T-cell (primary cell): ENCODE data around the gene SCN10A. TPM values are rescaled to one million over a fixed set of nuclear protein-coding genes. Genes with fewer than 3 reads are reported as not detected.

Source experiments
- ATAC-seq, 4 experiments: fragments of 200-7000 bp in 3 of 4; fragments of 150-1000 bp in 1 of 4; cut with Tn5 transposase; replicated peaks in 1 of 4; 1 replicate in 3 of 4; 2 replicates in 1 of 4; pipeline ENCODE4 v1.10.0; 2021; ENCODE audit warnings: moderate library complexity in 3 of 4, mild to moderate bottlenecking in 2 of 4, moderate number of reproducible peaks in 1 of 4
- CTCF ChIA-PET, 2 donors: fragments of 300-600 bp; sonication (Branson Sonifier 250); formaldehyde crosslinking; loops; one replicate each; lab custom pipeline; 2022; ENCODE audit warnings: antibody characterized with exemption in 2 of 2; lab: Charles Lee
- POLR2A ChIA-PET, 2 donors: fragments of 300-600 bp; sonication (Branson Sonifier 250); formaldehyde crosslinking; loops; one replicate each; lab custom pipeline; 2022; ENCODE audit warnings: antibody characterized with exemption in 2 of 2; lab: Charles Lee
- DNase-seq, 35 experiments: peaks; one replicate each; pipeline versions ENCODE4 v3.0.0 to v3.0.0-alpha.2; 2013 to 2023
- H3K27ac ChIP-seq: one replicate; pipeline ENCODE4 v1.5.1; 2013; ENCODE audit warnings: low read length
- H3K27me3 ChIP-seq, 2 experiments: replicated peaks in 1 of 2; 1 replicate in 1 of 2; 2 replicates in 1 of 2; pipeline versions ENCODE4 v1.6.1 to v1.7.0; 2013; ENCODE audit warnings: low read length in 1 of 2, mixed read lengths in 1 of 2; ENCODE audit not compliant: control insufficient read depth in 2 of 2, insufficient read depth in 2 of 2; ENCODE audit errors: extremely low read depth in 1 of 2
- H3K36me3 ChIP-seq, 2 donors: 1 replicate in 1 of 2; 2 replicates in 1 of 2; pipeline versions ENCODE4 v1.6.1 to v1.7.0; 2013; ENCODE audit warnings: low read length in 1 of 2; ENCODE audit not compliant: control insufficient read depth in 2 of 2, insufficient read depth in 1 of 2; ENCODE audit errors: extremely low read depth in 1 of 2
- H3K4me1 ChIP-seq, 2 experiments: 1 replicate in 1 of 2; 2 replicates in 1 of 2; pipeline versions ENCODE4 v1.6.1 to v1.7.0; 2013; ENCODE audit warnings: low read length in 2 of 2, mixed read lengths in 1 of 2; ENCODE audit not compliant: insufficient read depth in 2 of 2, control insufficient read depth in 1 of 2; ENCODE audit errors: extremely low read depth in 1 of 2
- H3K4me3 ChIP-seq, 2 donors: 1 replicate in 1 of 2; 2 replicates in 1 of 2; pipeline versions ENCODE4 v1.5.1 to v1.7.0; 2013; ENCODE audit warnings: mild to moderate bottlenecking in 2 of 2, low read length in 1 of 2, moderate library complexity in 1 of 2; ENCODE audit not compliant: control insufficient read depth in 1 of 2; ENCODE audit errors: extremely low read depth in 1 of 2
- H3K9me3 ChIP-seq: 2 replicates; pipeline ENCODE4 v1.7.0; 2013
- H3K27ac Mint-ChIP-seq, 2 donors: one replicate each; pipeline ENCODE4 v1.8.0; 2020 to 2021; ENCODE audit warnings: mild to moderate bottlenecking in 2 of 2, mixed read lengths in 2 of 2
- H3K27me3 Mint-ChIP-seq, 2 donors: one replicate each; pipeline ENCODE4 v1.8.0; 2021 to 2022; ENCODE audit warnings: mixed read lengths in 2 of 2
- H3K36me3 Mint-ChIP-seq: one replicate; pipeline ENCODE4 v1.8.0; 2021; ENCODE audit warnings: mixed read lengths
- H3K4me1 Mint-ChIP-seq, 3 donors: one replicate each; pipeline ENCODE4 v1.8.0; 2020 to 2022; ENCODE audit warnings: mixed read lengths in 3 of 3, mild to moderate bottlenecking in 1 of 3
- H3K4me3 Mint-ChIP-seq, 3 donors: one replicate each; pipeline ENCODE4 v1.8.0; 2020 to 2022; ENCODE audit warnings: mild to moderate bottlenecking in 3 of 3, mixed read lengths in 3 of 3, moderate library complexity in 3 of 3
- H3K9me3 Mint-ChIP-seq, 3 donors: one replicate each; pipeline ENCODE4 v1.8.0; 2020 to 2022; ENCODE audit warnings: mixed read lengths in 3 of 3
- WGBS: methylation state at CpG from one replicate; pipeline ENCODE4 v1.1.5; 2013; ENCODE audit warnings: missing lambda C conversion rate; ENCODE audit not compliant: insufficient coverage; 5-methylcytosine and 5-hydroxymethylcytosine counted together
- total RNA-seq, 35 experiments: library from RNA in 6 of 35; stranded (reverse) in 6 of 35; fragments of 120-200 nt in 1 of 35; gene quantifications; one replicate each; pipeline versions ENCODE4 v1.2.1 to v1.2.4 and lab custom pipeline; 2013 to 2026

The SCN10A gene
- total RNA-seq, 5 donors from 2014 or later (not counting 1 experiment from before 2014, with no cell fraction given): not detected

- Mint-ChIP-seq H3K4me1 (no peaks in the 10 kb centered on the region), H3K27ac (no peak overlapping the region), H3K36me3 (no peaks in the 10 kb centered on the region), H3K27me3 (peaks cover 14 to 26% of the 10 kb centered on the region in 2 donors), H3K4me3 (no peak overlapping the region), H3K9me3 (no peaks in the 10 kb centered on the region)
- Histone ChIP-seq H3K36me3 (no peaks in the 10 kb centered on the region), H3K4me3 (no peak overlapping the region), H3K27ac (no peak overlapping the region), H3K9me3 (no peaks in the 10 kb centered on the region), H3K27me3 (peaks cover 0 to 5% of the 10 kb centered on the region in 2 experiments), H3K4me1 (no peaks in the 10 kb centered on the region)
- WGBS: 73% methylated on average over 2 of the region's 2 CpGs
- ChIA-PET CTCF (no interaction called here), POLR2A (no interaction called here)
- no peak for DNase-seq
- peak in 1 of 4 experiments; percentile 19 for ATAC-seq
These were observed 10.0 kb upstream of the SCN10A start for GRCh38 chr3:38826001-38826400.

GRCh38 chr3:38824349-38824748 lies 8.3 kb upstream of the SCN10A start:
- Histone ChIP-seq H3K4me1 (no peaks in the 10 kb centered on the region), H3K4me3 (no peak overlapping the region), H3K27me3 (peaks cover 0 to 5% of the 10 kb centered on the region in 2 experiments), H3K9me3 (no peaks in the 10 kb centered on the region), H3K36me3 (no peaks in the 10 kb centered on the region), H3K27ac (no peak overlapping the region)
- H3K9me3 Mint-ChIP-seq: no peaks in the 10 kb centered on the region
- DNase-seq (no peak), ATAC-seq (no peak)
- H3K27me3 Mint-ChIP-seq: peaks cover 14 to 26% of the 10 kb centered on the region in 2 donors
- no peak overlapping the region for H3K4me3 Mint-ChIP-seq
- no peaks in the 10 kb centered on the region for H3K36me3 Mint-ChIP-seq
- H3K4me1 Mint-ChIP-seq: no peaks in the 10 kb centered on the region
- ChIA-PET POLR2A (no interaction called here), CTCF (no interaction called here)
- H3K27ac Mint-ChIP-seq: no peak overlapping the region
- 74% methylated on average over 4 of the region's 4 CpGs for WGBS

- ATAC-seq (no peak), DNase-seq (no peak)
- ChIA-PET POLR2A (no interaction called here), CTCF (no interaction called here)
- no peaks in the 10 kb centered on the region for H3K36me3 ChIP-seq
- Mint-ChIP-seq H3K4me1 (no peaks in the 10 kb centered on the region), H3K27ac (no peak overlapping the region), H3K27me3 (peaks cover 14 to 26% of the 10 kb centered on the region in 2 donors), H3K36me3 (no peaks in the 10 kb centered on the region), H3K9me3 (no peaks in the 10 kb centered on the region), H3K4me3 (no peak overlapping the region)
- H3K27me3 ChIP-seq: peaks cover 0 to 8% of the 10 kb centered on the region in 2 experiments
- 85% methylated on average over 8 of the region's 8 CpGs for WGBS
- H3K4me3 ChIP-seq: no peak overlapping the region
- H3K27ac ChIP-seq: no peak overlapping the region
- no peaks in the 10 kb centered on the region for H3K4me1 ChIP-seq
- no peaks in the 10 kb centered on the region for H3K9me3 ChIP-seq
These were observed 7.7 kb upstream of the SCN10A start for GRCh38 chr3:38823722-38824121.

- ATAC-seq (no peak), DNase-seq (no peak)
- Mint-ChIP-seq H3K27me3 (peaks cover 14 to 21% of the 10 kb centered on the region in 2 donors), H3K4me1 (no peaks in the 10 kb centered on the region), H3K36me3 (no peaks in the 10 kb centered on the region), H3K4me3 (no peak overlapping the region), H3K9me3 (no peaks in the 10 kb centered on the region), H3K27ac (no peak overlapping the region)
- CTCF ChIA-PET: no interaction called here
- Histone ChIP-seq H3K27ac (no peak overlapping the region), H3K9me3 (no peaks in the 10 kb centered on the region), H3K4me1 (no peaks in the 10 kb centered on the region), H3K4me3 (no peak overlapping the region), H3K27me3 (peaks cover 0 to 8% of the 10 kb centered on the region in 2 experiments), H3K36me3 (no peaks in the 10 kb centered on the region)
- no CpG with 5 or more reads among the region's 5 CpGs for WGBS
- POLR2A ChIA-PET: no interaction called here
These were observed 7.2 kb upstream of the SCN10A start for GRCh38 chr3:38823186-38823585.

GRCh38 chr3:38811822-38812221 lies 4.2 kb downstream of the SCN10A start:
- no peak for DNase-seq
- ATAC-seq: no peak
- H3K27ac ChIP-seq: no peak overlapping the region
- POLR2A ChIA-PET: no interaction called here
- H3K4me3 ChIP-seq: no peak overlapping the region
- no peaks in the 10 kb centered on the region for H3K4me1 ChIP-seq
- WGBS: 98% methylated on average over 4 of the region's 5 CpGs
- H3K27me3 ChIP-seq: peaks cover 0 to 7% of the 10 kb centered on the region in 2 experiments
- H3K4me3 Mint-ChIP-seq: no peak overlapping the region
- H3K27me3 Mint-ChIP-seq: peaks cover 4 to 10% of the 10 kb centered on the region in 2 donors
- no peaks in the 10 kb centered on the region for H3K9me3 ChIP-seq
- no peaks in the 10 kb centered on the region for H3K36me3 Mint-ChIP-seq
- no peaks in the 10 kb centered on the region for H3K4me1 Mint-ChIP-seq
- CTCF ChIA-PET: no interaction called here
- H3K27ac Mint-ChIP-seq: no peak overlapping the region
- no peaks in the 10 kb centered on the region for H3K36me3 ChIP-seq
- H3K9me3 Mint-ChIP-seq: no peaks in the 10 kb centered on the region

GRCh38 chr3:38805765-38806386 lies 10.1 kb downstream of the SCN10A start:
- no peak overlapping the region for H3K27ac ChIP-seq
- Mint-ChIP-seq H3K36me3 (no peaks in the 10 kb centered on the region), H3K4me3 (no peak overlapping the region), H3K9me3 (peaks cover 2 to 10% (median 5%) of the 10 kb centered on the region in 3 donors), H3K27ac (no peak overlapping the region), H3K4me1 (no peaks in the 10 kb centered on the region), H3K27me3 (peaks cover 3 to 9% of the 10 kb centered on the region in 2 donors)
- ChIA-PET POLR2A (no interaction called here), CTCF (no interaction called here)
- DNase-seq (peak in 15 of 35 experiments; percentile 1 to 45 (median 5)), ATAC-seq (no peak)
- no peak overlapping the region for H3K4me3 ChIP-seq
- H3K27me3 ChIP-seq: no peaks in the 10 kb centered on the region
- H3K4me1 ChIP-seq: no peaks in the 10 kb centered on the region
- WGBS: 6% methylated on average over 6 of the region's 9 CpGs
- no peaks in the 10 kb centered on the region for H3K36me3 ChIP-seq
- no peaks in the 10 kb centered on the region for H3K9me3 ChIP-seq
